Stimulated activated CD4-positive, alpha-beta T cell treated with anti-CD3 and anti-CD28 coated beads, TNF-alpha, amount 100 ng/mL, for 48 hours (primary cell): ENCODE data around the gene DVL2.
A peak's percentile ranks its signal among the peaks of the same experiment; 100 is the strongest.
"Not testable (repeated sequence)": the region's sequence is repeated elsewhere in the genome, so short reads cannot be mapped to it uniquely, and the experiment has no call there.

Experiments
- DNase-seq, 3 donors: peaks; one replicate each; pipeline ENCODE4 v3.0.0-alpha.2; 2020; ENCODE audit warnings: low read depth in 3 of 3

The DVL2 gene

GRCh38 chr17:7203391-7203790 is 30.9 kb downstream of the DVL2 start:
- no peak for DNase-seq

- DNase-seq, result no peak
Observed at GRCh38 chr17:7196651-7197401, 37.5 kb downstream of the DVL2 start.

GRCh38 chr17:7195971-7196370 is 38.3 kb downstream of the DVL2 start:
- no peak for DNase-seq

- no peak for DNase-seq
Observed at GRCh38 chr17:7192271-7192937, 41.9 kb downstream of the DVL2 start.

- no peak for DNase-seq
Observed at GRCh38 chr17:7191571-7192270, 42.6 kb downstream of the DVL2 start.

GRCh38 chr17:7191069-7191468 is 43.2 kb downstream of the DVL2 start:
- DNase-seq, result no peak

- no peak for DNase-seq
Observed at GRCh38 chr17:7190276-7190917, 43.9 kb downstream of the DVL2 start.

- no peak for DNase-seq
Observed at GRCh38 chr17:7186241-7186640, 48.1 kb downstream of the DVL2 start.

GRCh38 chr17:7184647-7185046 is 49.7 kb downstream of the DVL2 start:
- DNase-seq, result no peak

GRCh38 chr17:7184091-7184488 is 50.2 kb downstream of the DVL2 start:
- DNase-seq, result no peak

- DNase-seq, result no peak
Observed at GRCh38 chr17:7183433-7184090, 50.8 kb downstream of the DVL2 start.

GRCh38 chr17:7182101-7182500 is 52.2 kb downstream of the DVL2 start:
- DNase-seq, result not testable (repeated sequence)

- DNase-seq, result no peak
Observed at GRCh38 chr17:7179317-7180254, 54.7 kb downstream of the DVL2 start, which contains the start of gene ASGR1. Gene ASGR1 (minus strand): TSS chr17:7179370. CDS start chr17:7178563, 807 bp downstream.

GRCh38 chr17:7178973-7179316 is 55.4 kb downstream of the DVL2 start:
- DNase-seq, result no peak

- DNase-seq, result no peak
Observed at GRCh38 chr17:7177954-7178477, 56.3 kb downstream of the DVL2 start.

GRCh38 chr17:7177191-7177953 is 56.9 kb downstream of the DVL2 start:
- DNase-seq, result peak; percentile 33 to 43 (median 34)

- no peak for DNase-seq
Observed at GRCh38 chr17:7176841-7177190, 57.5 kb downstream of the DVL2 start.

- no peak for DNase-seq
Observed at GRCh38 chr17:7176107-7176840, 58.0 kb downstream of the DVL2 start.
